CD4-positive, alpha-beta T cell treated with Interleukin-4 for 1 hour (primary cell): ENCODE measurements around the gene BTBD19.
"Not testable (repeated sequence)": the region's sequence is repeated elsewhere in the genome, so short reads cannot be mapped to it uniquely, and the experiment has no call there.

Experiments
- DNase-seq, 2 donors: peaks; one replicate each; pipeline ENCODE4 v3.0.0-alpha.2; 2020 to 2022

The BTBD19 gene

DNA sequence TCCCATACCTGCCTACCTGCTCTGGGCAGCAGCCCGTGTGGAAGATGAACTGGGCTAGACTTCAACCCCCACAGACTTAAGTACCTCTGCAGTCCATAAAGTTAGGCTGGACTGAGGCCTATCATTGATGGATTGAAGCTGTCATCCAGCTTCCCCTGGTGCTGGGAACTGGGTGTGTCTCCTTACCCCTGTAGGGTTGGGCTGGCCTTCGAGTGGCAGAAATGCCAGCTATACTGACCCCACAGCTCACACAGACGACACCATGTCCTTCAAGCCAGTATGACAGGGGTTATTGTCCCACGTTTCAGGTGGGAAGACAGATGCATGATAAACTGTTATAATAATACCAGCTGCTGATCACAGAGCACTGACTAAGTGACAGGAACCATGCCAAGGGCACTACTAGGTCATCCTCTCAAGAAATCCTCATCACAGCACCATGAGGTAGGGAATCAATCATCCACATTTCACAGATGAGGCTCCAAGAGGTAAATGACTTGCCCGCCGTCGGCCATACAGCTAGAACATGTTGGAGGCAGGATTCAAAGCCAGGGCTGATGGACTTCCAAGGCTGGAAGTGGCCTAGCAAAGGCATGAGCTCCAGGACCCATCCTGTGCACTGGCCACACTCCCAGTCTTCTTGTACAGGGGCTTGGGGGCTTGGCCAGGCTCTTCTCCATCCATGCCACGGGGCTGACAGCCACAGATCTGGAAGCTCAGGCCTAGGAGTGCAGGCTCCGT, 20.0 kb upstream of the BTBD19 start, which contains the start of gene BEST4:
Gene BEST4, minus strand, starts transcription at position 51 of the 741 bp plus-strand sequence. CDS start 465 bp downstream, outside the sequence.
- no peak for DNase-seq

- DNase-seq = no peak
These were observed 17.1 kb upstream of the BTBD19 start for GRCh38 chr1:44790968-44791801.

DNA sequence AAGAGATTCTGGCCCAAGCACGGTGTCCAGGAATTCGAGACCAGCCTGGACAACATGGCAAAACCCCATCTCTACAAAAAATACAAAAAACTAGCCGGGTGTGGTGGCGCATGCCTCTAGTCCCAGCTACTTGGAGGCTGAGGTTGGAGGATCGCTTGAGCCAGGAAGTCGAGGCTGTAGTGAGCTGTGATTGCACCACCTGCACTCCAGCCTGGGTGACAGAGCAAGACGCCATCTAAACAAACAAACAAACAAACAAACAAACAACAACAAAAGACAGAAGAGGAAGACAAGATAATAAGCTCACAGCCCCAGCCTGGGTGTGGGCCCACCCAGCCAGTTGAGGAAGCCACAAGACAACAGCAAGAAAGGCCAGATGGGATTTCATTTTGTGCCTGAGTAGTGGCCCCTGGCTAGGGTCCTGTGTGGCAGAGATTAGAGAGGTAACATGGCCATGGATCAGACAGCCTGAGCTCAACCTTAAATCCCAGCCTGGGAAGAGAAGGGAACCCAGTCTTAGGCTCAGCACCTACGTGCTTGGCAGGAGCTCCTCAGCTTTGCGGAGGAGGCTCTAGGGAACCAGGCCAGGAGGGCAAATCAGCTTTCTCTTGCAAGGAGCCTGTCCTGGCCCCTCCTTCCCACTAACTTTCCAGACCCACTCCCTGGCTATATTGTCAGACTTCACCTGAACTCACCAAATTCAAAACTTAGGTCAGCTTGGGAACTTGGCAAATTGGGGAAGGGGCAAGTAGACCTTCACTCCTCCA, 15.4 kb upstream of the BTBD19 start:
- no peak for DNase-seq

DNA sequence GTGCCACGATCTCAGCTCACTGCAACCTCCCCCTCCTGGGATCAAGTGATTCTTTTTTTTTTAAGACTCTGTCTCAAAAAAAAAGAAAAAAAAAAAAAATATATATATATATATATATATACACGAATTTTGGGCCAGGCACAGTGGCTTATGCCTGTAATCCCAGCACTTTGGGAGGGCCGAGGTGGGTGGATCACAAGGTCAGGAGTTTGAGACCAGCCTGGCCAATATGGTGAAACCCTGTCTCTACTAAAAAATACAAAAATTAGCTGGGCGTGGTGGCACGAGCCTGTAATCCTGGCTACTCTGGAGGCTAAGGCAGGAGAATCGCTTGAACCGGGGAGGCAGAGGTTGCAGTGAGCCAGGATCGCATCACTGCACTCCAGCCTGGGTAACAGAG, 10.4 kb upstream of the BTBD19 start:
- not testable (repeated sequence) for DNase-seq

GRCh38 chr1:44798481-44799365, 9.6 kb upstream of the BTBD19 start:
- DNase-seq = no peak

- peak; percentile 99 for DNase-seq
These were observed 8.3 kb upstream of the BTBD19 start, which contains the start of gene PLK3 for GRCh38 chr1:44799770-44800584. TSS of gene PLK3 (plus strand) at chr1:44800377. CDS start at chr1:44800464, 87 bp downstream.

DNA sequence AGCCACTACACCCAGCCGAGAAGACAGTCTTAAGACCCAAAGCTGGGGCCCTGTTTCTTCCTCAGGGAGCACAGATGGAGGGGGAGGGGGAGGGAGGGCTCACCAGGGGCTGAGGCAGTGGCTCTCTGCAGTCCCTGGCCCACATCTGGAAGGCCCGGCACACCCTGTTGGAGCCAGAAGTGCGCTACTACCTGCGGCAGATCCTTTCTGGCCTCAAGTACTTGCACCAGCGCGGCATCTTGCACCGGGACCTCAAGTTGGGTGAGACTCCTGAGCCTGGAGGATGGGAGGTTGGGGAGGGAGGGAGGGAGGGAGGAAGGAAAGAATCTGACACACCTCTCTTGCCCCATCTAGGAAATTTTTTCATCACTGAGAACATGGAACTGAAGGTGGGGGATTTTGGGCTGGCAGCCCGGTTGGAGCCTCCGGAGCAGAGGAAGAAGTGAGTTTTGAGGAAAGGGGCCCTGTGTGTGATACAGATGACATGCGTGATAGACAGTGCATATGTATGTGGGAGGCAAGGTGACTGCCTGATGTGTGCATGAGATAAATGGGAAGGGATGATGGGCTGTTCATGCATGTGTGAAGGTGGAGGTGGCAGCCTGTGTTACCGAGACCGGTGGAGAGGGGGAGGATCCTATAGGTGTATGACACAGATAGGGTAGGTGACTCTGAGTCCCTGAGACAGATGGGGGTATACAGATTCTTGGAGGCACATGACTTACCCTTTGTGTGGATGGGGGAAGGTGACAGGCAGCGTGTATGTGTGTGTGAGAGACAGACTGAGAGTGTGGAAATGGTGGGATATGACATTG, 6.6 kb upstream of the BTBD19 start:
- DNase-seq = peak; percentile 41 to 60

- DNase-seq = no peak
These were observed 5.8 kb upstream of the BTBD19 start for GRCh38 chr1:44802306-44803061.

GRCh38 chr1:44803062-44803311, 5.3 kb upstream of the BTBD19 start:
- DNase-seq = no peak

DNA sequence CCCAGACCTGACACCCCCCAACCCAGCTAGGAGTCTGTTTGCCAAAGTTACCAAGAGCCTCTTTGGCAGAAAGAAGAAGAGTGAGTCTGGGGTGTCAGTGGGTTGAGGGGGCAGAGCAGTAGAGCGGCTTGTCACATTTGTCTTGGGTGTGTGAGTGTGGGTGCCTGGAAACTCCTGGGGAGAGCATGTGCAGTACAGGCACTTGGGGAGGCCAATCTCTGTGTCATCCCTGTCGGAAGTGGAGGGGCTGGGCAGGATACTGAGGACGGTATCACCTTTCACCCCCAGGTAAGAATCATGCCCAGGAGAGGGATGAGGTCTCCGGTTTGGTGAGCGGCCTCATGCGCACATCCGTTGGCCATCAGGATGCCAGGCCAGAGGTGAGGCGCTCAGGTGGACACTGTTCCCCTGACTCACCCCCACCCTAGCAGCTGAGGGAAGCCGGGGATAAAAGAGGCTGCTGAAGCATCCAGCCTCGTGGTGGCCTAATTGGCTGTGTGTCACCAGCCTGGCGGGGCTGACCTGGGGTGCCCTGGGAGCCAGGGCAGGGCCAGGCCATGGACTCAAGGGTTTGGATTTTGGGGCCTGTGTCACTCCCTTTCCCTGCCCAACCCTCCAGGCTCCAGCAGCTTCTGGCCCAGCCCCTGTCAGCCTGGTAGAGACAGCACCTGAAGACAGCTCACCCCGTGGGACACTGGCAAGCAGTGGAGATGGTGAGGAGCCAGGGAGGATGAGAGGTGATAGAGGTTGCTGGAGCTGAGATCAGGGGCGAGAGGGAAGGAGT, 4.8 kb upstream of the BTBD19 start:
- DNase-seq = no peak

GRCh38 chr1:44805311-44806024, 2.9 kb upstream of the BTBD19 start:
- DNase-seq = no peak

- peak in 1 of 2 donors; percentile 37 for DNase-seq
These were observed 2.2 kb upstream of the BTBD19 start for GRCh38 chr1:44806025-44806703.

DNA sequence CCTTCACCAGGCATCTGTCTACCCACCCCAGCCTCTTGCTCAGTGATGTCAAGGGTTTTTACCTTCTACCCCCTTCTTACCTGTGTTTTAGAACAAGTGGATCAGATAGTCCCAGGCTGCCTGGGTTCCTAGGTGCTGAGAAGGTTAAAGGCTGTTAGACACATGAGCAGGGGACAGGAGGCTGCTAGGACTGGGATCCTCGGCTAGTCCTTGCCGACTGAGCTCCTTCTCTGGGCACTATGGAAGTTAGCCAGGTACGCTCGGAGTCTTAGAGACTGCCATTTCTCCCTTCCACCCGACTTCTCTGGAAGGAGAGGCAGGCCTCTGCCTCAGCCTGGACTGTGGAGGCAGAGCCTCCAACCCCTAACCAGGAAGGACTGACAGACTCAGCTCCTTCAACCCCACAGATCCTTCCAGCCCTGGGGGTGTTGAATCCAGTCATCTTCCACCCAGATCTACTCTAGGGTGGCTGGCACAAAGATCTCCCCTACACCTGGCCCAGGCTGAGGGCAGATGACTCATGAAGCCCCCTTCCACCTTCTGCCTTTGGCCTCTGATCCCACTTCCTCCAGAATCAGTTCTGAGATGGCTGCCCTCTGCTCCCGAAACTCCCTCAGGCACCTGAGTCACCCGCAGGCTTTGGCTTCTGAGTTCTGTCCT, 1.5 kb upstream of the BTBD19 start, which contains the start of gene DYNLT4:
Gene DYNLT4, minus strand, starts transcription at position 648 of the 660 bp plus-strand sequence. CDS start 683 bp downstream, outside the sequence.
- peak in 1 of 2 donors; percentile 43 for DNase-seq

- DNase-seq = peak; percentile 94 to 97
These were observed 810 bp upstream of the BTBD19 start for GRCh38 chr1:44807364-44808062.

- DNase-seq = peak; percentile 91 to 93
These were observed 905 bp downstream of the BTBD19 start for GRCh38 chr1:44808938-44809917.
